ENCODE data around the gene FHIP2A. TPM values are rescaled to one million over a fixed set of nuclear protein-coding genes. Genes with fewer than 3 reads are reported as not detected.

FHIP2A gene
- polyA plus RNA-seq, 1 donor from 2014 or later, result 30.7 TPM

GRCh38 chr10:114780577-114781184, 40.9 kb upstream of the FHIP2A start:
- Histone ChIP-seq H3K9ac (ENCODE audit: low read length) (no peak overlapping the region), H3K4me2 (ENCODE audit: low read length) (no peak overlapping the region), H2AFZ (ENCODE audit: low read depth, low read length) (no peak overlapping the region)

DNA sequence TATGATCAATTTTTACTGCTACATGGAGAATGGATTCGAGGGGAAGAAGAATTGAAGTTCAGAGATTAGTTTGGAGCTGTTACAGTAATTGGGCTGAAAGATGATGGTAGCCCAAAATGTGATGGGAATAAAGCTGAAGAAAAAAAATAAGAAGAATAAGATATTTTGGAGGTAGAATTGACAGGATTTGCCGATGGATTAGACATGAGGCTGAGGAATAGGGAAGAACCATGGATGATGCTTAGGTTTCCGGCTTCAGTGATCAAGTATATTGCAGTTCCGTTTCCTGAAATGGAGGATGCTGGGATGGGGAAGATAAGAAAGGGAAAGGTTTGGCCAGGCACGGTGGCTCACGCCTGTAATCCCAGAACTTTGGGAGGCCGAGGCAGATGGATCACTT, 38.9 kb upstream of the FHIP2A start:
- H2AFZ ChIP-seq (ENCODE audit: low read depth, low read length), result no peak overlapping the region
- H3K79me2 ChIP-seq (replicated peaks; ENCODE audit: insufficient read depth, low read length), result no peaks in the 10 kb centered on the region
- H3K27me3 ChIP-seq (ENCODE audit: insufficient read depth, low read depth, low read length), result no peaks in the 10 kb centered on the region
- no peak overlapping the region for H3K9ac ChIP-seq (ENCODE audit: low read length)
- H3K27ac ChIP-seq (ENCODE audit: low read length), result no peak overlapping the region
- H3K4me3 ChIP-seq (ENCODE audit: low read length), result no peak overlapping the region
- no peaks in the 10 kb centered on the region for H3K36me3 ChIP-seq (ENCODE audit: insufficient read depth, low read length)
- H3K9me2 ChIP-seq (ENCODE audit: insufficient read depth, low read length), result no peaks in the 10 kb centered on the region
- H3F3A ChIP-seq (ENCODE audit: insufficient read depth, low read length, poor library complexity, severe bottlenecking), result no peaks in the 10 kb centered on the region
- no peaks in the 10 kb centered on the region for H4K20me1 ChIP-seq (ENCODE audit: insufficient read depth)
- no peaks in the 10 kb centered on the region for H3K9me3 ChIP-seq (ENCODE audit: low read length)
- no peak overlapping the region for H3K4me2 ChIP-seq (ENCODE audit: low read length)
- TF ChIP-seq RAD21 (conservative IDR thresholded peaks at IDR 0.05) (no peak), EP300 (conservative IDR thresholded peaks at IDR 0.05; ENCODE audit: poor library complexity, severe bottlenecking) (no peak), EZH2 (IDR thresholded peaks at IDR 0.05; ENCODE audit: borderline replicate concordance, insufficient read depth, low read length, poor library complexity, severe bottlenecking) (no peak), TAF1 (IDR thresholded peaks at IDR 0.05; ENCODE audit: low read depth) (no peak), SMC3 (conservative IDR thresholded peaks at IDR 0.05; ENCODE audit: poor library complexity) (no peak), CTCF (IDR thresholded peaks at IDR 0.05; ENCODE audit: poor library complexity, severe bottlenecking) (no peak), MXI1 (conservative IDR thresholded peaks at IDR 0.05; ENCODE audit: poor library complexity, severe bottlenecking) (no peak)
- TF ChIP-seq, protein P1, sequence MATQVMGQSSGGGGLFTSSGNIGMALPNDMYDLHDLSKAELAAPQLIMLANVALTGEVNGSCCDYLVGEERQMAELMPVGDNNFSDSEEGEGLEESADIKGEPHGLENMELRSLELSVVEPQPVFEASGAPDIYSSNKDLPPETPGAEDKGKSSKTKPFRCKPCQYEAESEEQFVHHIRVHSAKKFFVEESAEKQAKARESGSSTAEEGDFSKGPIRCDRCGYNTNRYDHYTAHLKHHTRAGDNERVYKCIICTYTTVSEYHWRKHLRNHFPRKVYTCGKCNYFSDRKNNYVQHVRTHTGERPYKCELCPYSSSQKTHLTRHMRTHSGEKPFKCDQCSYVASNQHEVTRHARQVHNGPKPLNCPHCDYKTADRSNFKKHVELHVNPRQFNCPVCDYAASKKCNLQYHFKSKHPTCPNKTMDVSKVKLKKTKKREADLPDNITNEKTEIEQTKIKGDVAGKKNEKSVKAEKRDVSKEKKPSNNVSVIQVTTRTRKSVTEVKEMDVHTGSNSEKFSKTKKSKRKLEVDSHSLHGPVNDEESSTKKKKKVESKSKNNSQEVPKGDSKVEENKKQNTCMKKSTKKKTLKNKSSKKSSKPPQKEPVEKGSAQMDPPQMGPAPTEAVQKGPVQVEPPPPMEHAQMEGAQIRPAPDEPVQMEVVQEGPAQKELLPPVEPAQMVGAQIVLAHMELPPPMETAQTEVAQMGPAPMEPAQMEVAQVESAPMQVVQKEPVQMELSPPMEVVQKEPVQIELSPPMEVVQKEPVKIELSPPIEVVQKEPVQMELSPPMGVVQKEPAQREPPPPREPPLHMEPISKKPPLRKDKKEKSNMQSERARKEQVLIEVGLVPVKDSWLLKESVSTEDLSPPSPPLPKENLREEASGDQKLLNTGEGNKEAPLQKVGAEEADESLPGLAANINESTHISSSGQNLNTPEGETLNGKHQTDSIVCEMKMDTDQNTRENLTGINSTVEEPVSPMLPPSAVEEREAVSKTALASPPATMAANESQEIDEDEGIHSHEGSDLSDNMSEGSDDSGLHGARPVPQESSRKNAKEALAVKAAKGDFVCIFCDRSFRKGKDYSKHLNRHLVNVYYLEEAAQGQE (IDR thresholded peaks at IDR 0.05; ENCODE audit: borderline replicate concordance), result no peak

More at GRCh38 chr10:114780577-114781184, 40.9 kb upstream of the FHIP2A start:
- Histone ChIP-seq H3K79me2 (replicated peaks; ENCODE audit: insufficient read depth, low read length) (no peaks in the 10 kb centered on the region), H3F3A (ENCODE audit: insufficient read depth, low read length, poor library complexity, severe bottlenecking) (no peaks in the 10 kb centered on the region), H3K9me3 (ENCODE audit: low read length) (no peaks in the 10 kb centered on the region), H3K27me3 (ENCODE audit: insufficient read depth, low read depth, low read length) (no peaks in the 10 kb centered on the region), H4K20me1 (ENCODE audit: insufficient read depth) (no peaks in the 10 kb centered on the region), H3K27ac (ENCODE audit: low read length) (no peak overlapping the region), H3K4me3 (ENCODE audit: low read length) (no peak overlapping the region), H3K36me3 (ENCODE audit: insufficient read depth, low read length) (no peaks in the 10 kb centered on the region), H3K9me2 (ENCODE audit: insufficient read depth, low read length) (no peaks in the 10 kb centered on the region)
- TF ChIP-seq EP300 (conservative IDR thresholded peaks at IDR 0.05; ENCODE audit: poor library complexity, severe bottlenecking), result no peak
- TF ChIP-seq POLR2AphosphoS5 (IDR thresholded peaks at IDR 0.05), result no peak
- no peak for TF ChIP-seq CTCF (IDR thresholded peaks at IDR 0.05; ENCODE audit: poor library complexity, severe bottlenecking)
- no peak for TF ChIP-seq EZH2 (IDR thresholded peaks at IDR 0.05; ENCODE audit: borderline replicate concordance, insufficient read depth, low read length, poor library complexity, severe bottlenecking)
- no peak for TF ChIP-seq MXI1 (conservative IDR thresholded peaks at IDR 0.05; ENCODE audit: poor library complexity, severe bottlenecking)
- TF ChIP-seq SMC3 (conservative IDR thresholded peaks at IDR 0.05; ENCODE audit: poor library complexity), result no peak
- TF ChIP-seq, protein P1 (IDR thresholded peaks at IDR 0.05; ENCODE audit: borderline replicate concordance), result no peak
- no peak for TF ChIP-seq TAF1 (IDR thresholded peaks at IDR 0.05; ENCODE audit: low read depth)
- no peak for TF ChIP-seq RAD21 (conservative IDR thresholded peaks at IDR 0.05)
